GM12878 (cell line): ENCODE results near the gene AP3S2.

Experiments used
- CHD2 ChIP-seq: IDR thresholded peaks from 2 replicates; pipeline ENCODE4 v1.6.1; 2011; ENCODE audit warnings: low read depth, low read length, improper control_type of control experiment, borderline replicate concordance
- CREM ChIP-seq: IDR thresholded peaks from 2 replicates; pipeline ENCODE4 v1.6.1; 2014; ENCODE audit warnings: antibody characterized with exemption, low read depth
- CTCF ChIP-seq, 3 experiments: IDR thresholded peaks in 2 of 3; conservative IDR thresholded peaks in 1 of 3; 2 replicates each; pipeline ENCODE4 v1.5.1; 2011; ENCODE audit warnings: low read depth in 3 of 3, low read length in 3 of 3, mild to moderate bottlenecking in 3 of 3, control low read depth in 2 of 3, moderate library complexity in 2 of 3, inconsistent platforms in 1 of 3, mixed read lengths in 1 of 3; ENCODE audit not compliant: control insufficient read depth in 2 of 3, insufficient read depth in 1 of 3; ENCODE audit errors: extremely low read depth in 1 of 3
- EP300 ChIP-seq, 2 experiments: fragments of 150-350 bp in 1 of 2; IDR thresholded peaks; 2 replicates each; pipeline ENCODE4 v1.6.1; 2011 to 2012; ENCODE audit warnings: low read depth in 2 of 2, low read length in 2 of 2, borderline replicate concordance in 1 of 2, improper control_type of control experiment in 1 of 2, inconsistent platforms in 1 of 2; ENCODE audit not compliant: control insufficient read depth in 1 of 2
- EZH2 ChIP-seq: IDR thresholded peaks from 2 replicates; pipeline ENCODE4 v1.6.1; 2012; ENCODE audit warnings: low read depth, mild to moderate bottlenecking, control low read depth, inconsistent platforms, low read length, borderline replicate concordance; ENCODE audit not compliant: control insufficient read depth
- MTA2 ChIP-seq: fragments of 450-650 bp; IDR thresholded peaks from 2 replicates; pipeline ENCODE4 v1.6.1; 2016; ENCODE audit warnings: low read depth, mild to moderate bottlenecking, moderate library complexity
- NR2C2 ChIP-seq: IDR thresholded peaks from 2 replicates; pipeline ENCODE4 v1.6.1; 2011; ENCODE audit warnings: borderline replicate concordance, low read depth; ENCODE audit not compliant: control insufficient read depth, insufficient read length
- POLR2AphosphoS2 ChIP-seq: IDR thresholded peaks from 2 replicates; pipeline ENCODE4 v1.6.1; 2011; ENCODE audit warnings: low read depth, mild to moderate bottlenecking, low read length, improper control_type of control experiment, moderate library complexity
- SP1 ChIP-seq: IDR thresholded peaks from one replicate; pipeline ENCODE4 v1.6.1; 2011; ENCODE audit warnings: low read depth, low read length
- USF2 ChIP-seq: IDR thresholded peaks from 2 replicates; pipeline ENCODE4 v1.6.1; 2011; ENCODE audit warnings: low read depth, low read length, improper control_type of control experiment, borderline replicate concordance
- TF ChIP-seq, protein P1 (sequence below): IDR thresholded peaks from 2 replicates; pipeline ENCODE4 v1.6.1; 2012; ENCODE audit warnings: low read length, inconsistent platforms

DNA sequence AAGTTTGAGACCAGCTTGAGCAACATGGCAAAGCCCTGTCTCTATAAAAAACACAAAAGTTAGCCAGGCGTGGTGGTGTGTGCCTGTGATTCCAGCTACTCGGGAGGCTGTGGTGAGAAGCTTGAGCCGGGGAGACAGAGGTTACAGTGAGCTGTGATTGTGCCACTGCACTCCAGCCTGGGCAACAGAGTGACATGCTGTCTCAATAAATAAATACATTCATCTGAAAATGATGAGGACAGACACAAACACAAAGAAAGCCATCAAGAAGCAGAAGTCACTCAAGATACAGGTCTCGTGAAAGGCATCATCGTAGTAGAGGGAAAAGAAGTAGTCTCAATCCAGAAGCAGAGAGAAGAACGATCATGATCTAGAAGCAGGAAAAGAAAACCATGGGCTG is 18.1 kb downstream of the AP3S2 start:
- TF ChIP-seq CTCF (IDR thresholded peaks at IDR 0.05 in 2 of 3, conservative IDR thresholded peaks at IDR 0.05 in 1 of 3; ENCODE audit: control insufficient read depth in 2 of 3, extremely low read depth in 1 of 3, insufficient read depth in 1 of 3, low read depth in 3 of 3, low read length in 3 of 3): no peak
- TF ChIP-seq USF2: no peak
- TF ChIP-seq CHD2: no peak
- no peak for TF ChIP-seq CREM
- TF ChIP-seq, protein P1, sequence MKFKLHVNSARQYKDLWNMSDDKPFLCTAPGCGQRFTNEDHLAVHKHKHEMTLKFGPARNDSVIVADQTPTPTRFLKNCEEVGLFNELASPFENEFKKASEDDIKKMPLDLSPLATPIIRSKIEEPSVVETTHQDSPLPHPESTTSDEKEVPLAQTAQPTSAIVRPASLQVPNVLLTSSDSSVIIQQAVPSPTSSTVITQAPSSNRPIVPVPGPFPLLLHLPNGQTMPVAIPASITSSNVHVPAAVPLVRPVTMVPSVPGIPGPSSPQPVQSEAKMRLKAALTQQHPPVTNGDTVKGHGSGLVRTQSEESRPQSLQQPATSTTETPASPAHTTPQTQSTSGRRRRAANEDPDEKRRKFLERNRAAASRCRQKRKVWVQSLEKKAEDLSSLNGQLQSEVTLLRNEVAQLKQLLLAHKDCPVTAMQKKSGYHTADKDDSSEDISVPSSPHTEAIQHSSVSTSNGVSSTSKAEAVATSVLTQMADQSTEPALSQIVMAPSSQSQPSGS: no peak
- no peak for TF ChIP-seq EZH2
- no peak for TF ChIP-seq POLR2AphosphoS2
- no peak for TF ChIP-seq NR2C2
- TF ChIP-seq EP300 (IDR thresholded peaks at IDR 0.05; ENCODE audit: borderline replicate concordance in 1 of 2, control insufficient read depth in 1 of 2, low read depth in 2 of 2, low read length in 2 of 2): no peak
- no peak for TF ChIP-seq MTA2
- no peak for TF ChIP-seq SP1
